Activated CD4-positive, alpha-beta T cell treated with anti-CD3 and anti-CD28 coated beads, Interleukin-2, amount 10 ng/mL, durations not matched to agents 24 days and 14 days (primary cell): ENCODE measurements around the gene NXPH4. TPM values are rescaled to one million over a fixed set of nuclear protein-coding genes. Genes with fewer than 3 reads are reported as not detected.

ENCODE experiments used
- DNase-seq: peaks from one replicate; pipeline ENCODE4 v3.0.0; 2022
- H3K27ac Mint-ChIP-seq: one replicate; pipeline ENCODE4 v1.8.0; 2022; ENCODE audit warnings: mild to moderate bottlenecking, mixed read lengths
- H3K27me3 Mint-ChIP-seq: one replicate; pipeline ENCODE4 v1.8.0; 2022; ENCODE audit warnings: mixed read lengths
- H3K36me3 Mint-ChIP-seq: one replicate; pipeline ENCODE4 v1.8.0; 2022; ENCODE audit warnings: low read depth, mild to moderate bottlenecking, mixed read lengths
- H3K4me1 Mint-ChIP-seq: one replicate; pipeline ENCODE4 v1.8.0; 2021; ENCODE audit warnings: mixed read lengths
- H3K4me3 Mint-ChIP-seq: one replicate; pipeline ENCODE4 v1.8.0; 2022; ENCODE audit warnings: mild to moderate bottlenecking, moderate library complexity, mixed read lengths
- H3K9me3 Mint-ChIP-seq: one replicate; pipeline ENCODE4 v1.8.0; 2021; ENCODE audit warnings: mixed read lengths
- intact Hi-C: fragments of 100-400 bp; cut with micrococcal nuclease; formaldehyde crosslinking; loops from one replicate; pipeline ENCODE4 v1.15.1; 2023
- total RNA-seq: library from RNA; stranded (reverse); gene quantifications from 2 replicates; pipeline ENCODE4 v1.2.3, GENCODE V29; 2022

Gene NXPH4
- total RNA-seq, 1 donor from 2014 or later = 0.47 TPM

- Mint-ChIP-seq H3K9me3 (no peaks in the 10 kb centered on the region), H3K4me3 (peak overlapping the region; percentile 38), H3K36me3 (no peaks in the 10 kb centered on the region), H3K27ac (no peak overlapping the region), H3K4me1 (peaks cover 25% of the 10 kb centered on the region), H3K27me3 (peaks cover 44% of the 10 kb centered on the region)
- DNase-seq = no peak
- intact Hi-C loops = loop anchor here (1.0 kb wide), 2 partner anchors 25 to 29 kb away; no protein-coding TSS in a partner anchor
Measured at GRCh38 chr12:57213763-57214397, 2.7 kb upstream of the NXPH4 start.

GRCh38 chr12:57214398-57214781, 2.2 kb upstream of the NXPH4 start:
- peaks cover 49% of the 10 kb centered on the region for H3K27me3 Mint-ChIP-seq
- H3K27ac Mint-ChIP-seq = no peak overlapping the region
- DNase-seq = peak; percentile 90
- H3K4me3 Mint-ChIP-seq = peak overlapping the region; percentile 38
- intact Hi-C loops = loop anchor here (1.0 kb wide), 1 partner anchor 29 kb away; no protein-coding TSS in a partner anchor
- H3K9me3 Mint-ChIP-seq = no peaks in the 10 kb centered on the region
- H3K4me1 Mint-ChIP-seq = peaks cover 25% of the 10 kb centered on the region
- no peaks in the 10 kb centered on the region for H3K36me3 Mint-ChIP-seq

- DNase-seq = no peak
- Mint-ChIP-seq H3K27ac (no peak overlapping the region), H3K4me1 (peaks cover 25% of the 10 kb centered on the region), H3K36me3 (no peaks in the 10 kb centered on the region), H3K9me3 (no peaks in the 10 kb centered on the region), H3K4me3 (no peak overlapping the region), H3K27me3 (peaks cover 55% of the 10 kb centered on the region)
- intact Hi-C loops = no loop called here
Measured at GRCh38 chr12:57215065-57215464, 1.5 kb upstream of the NXPH4 start.

GRCh38 chr12:57215668-57216013, 953 bp upstream of the NXPH4 start:
- Mint-ChIP-seq H3K27ac (no peak overlapping the region), H3K4me3 (peak overlapping the region; percentile 71)
- intact Hi-C loops = no loop called here

GRCh38 chr12:57216921-57217879, 606 bp downstream of the NXPH4 start:
- intact Hi-C loops = no loop called here
- Mint-ChIP-seq H3K27ac (peak overlapping the region; percentile 51), H3K4me3 (peak overlapping the region; percentile 86), H3K9me3 (no peaks in the 10 kb centered on the region), H3K4me1 (peaks cover 37% of the 10 kb centered on the region), H3K36me3 (peaks cover 2% of the 10 kb centered on the region), H3K27me3 (peaks cover 73% of the 10 kb centered on the region)
- DNase-seq = peak; percentile 73

More at GRCh38 chr12:57215668-57216013, 953 bp upstream of the NXPH4 start:
- no peaks in the 10 kb centered on the region for H3K9me3 Mint-ChIP-seq
- H3K4me1 Mint-ChIP-seq = peaks cover 27% of the 10 kb centered on the region
- H3K27me3 Mint-ChIP-seq = peaks cover 57% of the 10 kb centered on the region
- peak; percentile 82 for DNase-seq
- H3K36me3 Mint-ChIP-seq = no peaks in the 10 kb centered on the region

GRCh38 chr12:57218030-57218853, 1.6 kb downstream of the NXPH4 start:
- Mint-ChIP-seq H3K27me3 (peaks cover 83% of the 10 kb centered on the region), H3K36me3 (peaks cover 2% of the 10 kb centered on the region), H3K27ac (no peak overlapping the region), H3K9me3 (no peaks in the 10 kb centered on the region), H3K4me3 (peak overlapping the region; percentile 86), H3K4me1 (peaks cover 42% of the 10 kb centered on the region)
- no peak for DNase-seq
- intact Hi-C loops = no loop called here

- peaks cover 82% of the 10 kb centered on the region for H3K27me3 Mint-ChIP-seq
- DNase-seq = no peak
- H3K9me3 Mint-ChIP-seq = no peaks in the 10 kb centered on the region
- H3K4me1 Mint-ChIP-seq = peaks cover 37% of the 10 kb centered on the region
- no peak overlapping the region for H3K27ac Mint-ChIP-seq
- H3K4me3 Mint-ChIP-seq = no peak overlapping the region
- intact Hi-C loops = loop anchor here (1.0 kb wide), 1 partner anchor 8 kb away; no protein-coding TSS in a partner anchor
- H3K36me3 Mint-ChIP-seq = peaks cover 2% of the 10 kb centered on the region
Measured at GRCh38 chr12:57219205-57219992, 2.8 kb downstream of the NXPH4 start.

GRCh38 chr12:57219993-57220754, 3.6 kb downstream of the NXPH4 start:
- H3K9me3 Mint-ChIP-seq = no peaks in the 10 kb centered on the region
- no peak overlapping the region for H3K4me3 Mint-ChIP-seq
- H3K27ac Mint-ChIP-seq = no peak overlapping the region
- peaks cover 77% of the 10 kb centered on the region for H3K27me3 Mint-ChIP-seq
- peaks cover 38% of the 10 kb centered on the region for H3K4me1 Mint-ChIP-seq
- DNase-seq = no peak
- peaks cover 2% of the 10 kb centered on the region for H3K36me3 Mint-ChIP-seq
- intact Hi-C loops = loop anchor here (1.0 kb wide), 1 partner anchor 7 kb away; no protein-coding TSS in a partner anchor

- Mint-ChIP-seq H3K27ac (no peak overlapping the region), H3K9me3 (no peaks in the 10 kb centered on the region), H3K4me1 (peaks cover 36% of the 10 kb centered on the region), H3K4me3 (no peak overlapping the region), H3K36me3 (peaks cover 2% of the 10 kb centered on the region), H3K27me3 (peaks cover 74% of the 10 kb centered on the region)
- intact Hi-C loops = no loop called here
- DNase-seq = no peak
Measured at GRCh38 chr12:57220770-57221168, 4.2 kb downstream of the NXPH4 start.

- Mint-ChIP-seq H3K27me3 (peaks cover 78% of the 10 kb centered on the region), H3K4me1 (peaks cover 39% of the 10 kb centered on the region), H3K9me3 (no peaks in the 10 kb centered on the region), H3K36me3 (peaks cover 2% of the 10 kb centered on the region), H3K27ac (no peak overlapping the region), H3K4me3 (no peak overlapping the region)
- DNase-seq = peak; percentile 69
- intact Hi-C loops = no loop called here
Measured at GRCh38 chr12:57221169-57221917, 4.7 kb downstream of the NXPH4 start.

- Mint-ChIP-seq H3K4me1 (peaks cover 43% of the 10 kb centered on the region), H3K4me3 (no peak overlapping the region), H3K27ac (no peak overlapping the region), H3K27me3 (peaks cover 79% of the 10 kb centered on the region), H3K9me3 (no peaks in the 10 kb centered on the region), H3K36me3 (peaks cover 2% of the 10 kb centered on the region)
- DNase-seq = no peak
- intact Hi-C loops = no loop called here
Measured at GRCh38 chr12:57222286-57223190, 5.9 kb downstream of the NXPH4 start.
